GM10266 (cell line): Measurements from ENCODE around the gene OSBPL3.
"Not testable (repeated sequence)": the region's sequence is repeated elsewhere in the genome, so short reads cannot be mapped to it uniquely, and the experiment has no call there.

Source experiments
- DNase-seq: peaks from one replicate; pipeline ENCODE4 v3.0.0; 2012; ENCODE audit errors: extremely low spot score
- CTCF ChIP-seq: IDR thresholded peaks from 2 replicates; pipeline ENCODE4 v1.5.1; 2012; ENCODE audit warnings: mild to moderate bottlenecking, low read depth; ENCODE audit not compliant: control insufficient read depth, insufficient read depth; ENCODE audit errors: missing control alignments

Gene OSBPL3

GRCh38 chr7:24798261-24798660, 181.7 kb downstream of the OSBPL3 start:
- TF ChIP-seq CTCF: no peak
- DNase-seq: no peak

GRCh38 chr7:24797270-24797669, 182.7 kb downstream of the OSBPL3 start:
- no peak for TF ChIP-seq CTCF
- DNase-seq: no peak

GRCh38 chr7:24795407-24795767, 184.6 kb downstream of the OSBPL3 start:
- no peak for TF ChIP-seq CTCF
- DNase-seq: no peak

GRCh38 chr7:24794751-24795406, 185.1 kb downstream of the OSBPL3 start:
- DNase-seq: not testable (repeated sequence)

- no peak for TF ChIP-seq CTCF
- no peak for DNase-seq
Observed at GRCh38 chr7:24793982-24794648, 185.9 kb downstream of the OSBPL3 start.

GRCh38 chr7:24788961-24789576, 190.9 kb downstream of the OSBPL3 start:
- no peak for DNase-seq

GRCh38 chr7:24788075-24788474, 191.9 kb downstream of the OSBPL3 start:
- peak; percentile 38 for TF ChIP-seq CTCF
- no peak for DNase-seq

More at GRCh38 chr7:24788961-24789576, 190.9 kb downstream of the OSBPL3 start:
- no peak for TF ChIP-seq CTCF
